ENCODE results near the gene KLK14.

Gene KLK14

DNA sequence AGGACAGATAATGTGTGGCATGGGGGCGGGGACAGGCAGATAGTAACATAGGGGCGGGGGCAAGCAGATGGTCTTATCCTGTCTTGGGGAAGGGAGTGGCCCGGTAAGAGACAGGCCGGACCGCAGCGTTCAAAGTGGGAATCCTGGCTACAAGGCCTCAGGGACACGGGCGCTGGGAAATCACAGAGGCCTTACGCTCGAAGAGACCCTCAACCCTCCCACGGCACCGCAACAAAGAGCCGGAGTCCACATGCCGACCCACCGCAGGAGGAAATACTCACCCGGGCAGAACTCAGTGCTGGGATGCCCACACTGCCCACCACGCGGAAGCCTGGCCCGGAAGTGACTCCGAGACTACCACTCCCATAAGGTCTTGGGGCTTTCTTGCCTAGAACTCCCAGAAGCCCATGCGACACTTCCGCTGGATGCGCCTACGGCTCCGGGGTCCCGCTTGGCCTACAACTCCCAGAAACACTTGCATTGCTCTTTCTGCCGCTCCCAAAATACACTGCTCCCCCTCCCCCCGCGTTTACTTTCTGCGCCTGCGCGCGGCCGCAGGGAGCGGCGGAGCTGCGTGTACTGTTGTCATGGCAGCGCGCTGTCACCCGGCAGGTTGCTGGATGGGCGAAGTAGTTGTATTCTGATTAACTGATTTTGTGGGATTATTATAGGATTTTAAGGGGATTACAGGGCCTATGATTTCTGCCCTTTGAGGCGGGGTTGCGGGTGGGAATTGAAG, 25.5 kb upstream of the KLK14 start, which contains the start of gene CTU1:
Gene CTU1, minus strand, starts transcription at position 344 of the 739 bp plus-strand sequence. CDS start 3,840 bp downstream, outside the sequence.
- DNase-seq (ENCODE audit: low spot score): peak; percentile 99

DNA sequence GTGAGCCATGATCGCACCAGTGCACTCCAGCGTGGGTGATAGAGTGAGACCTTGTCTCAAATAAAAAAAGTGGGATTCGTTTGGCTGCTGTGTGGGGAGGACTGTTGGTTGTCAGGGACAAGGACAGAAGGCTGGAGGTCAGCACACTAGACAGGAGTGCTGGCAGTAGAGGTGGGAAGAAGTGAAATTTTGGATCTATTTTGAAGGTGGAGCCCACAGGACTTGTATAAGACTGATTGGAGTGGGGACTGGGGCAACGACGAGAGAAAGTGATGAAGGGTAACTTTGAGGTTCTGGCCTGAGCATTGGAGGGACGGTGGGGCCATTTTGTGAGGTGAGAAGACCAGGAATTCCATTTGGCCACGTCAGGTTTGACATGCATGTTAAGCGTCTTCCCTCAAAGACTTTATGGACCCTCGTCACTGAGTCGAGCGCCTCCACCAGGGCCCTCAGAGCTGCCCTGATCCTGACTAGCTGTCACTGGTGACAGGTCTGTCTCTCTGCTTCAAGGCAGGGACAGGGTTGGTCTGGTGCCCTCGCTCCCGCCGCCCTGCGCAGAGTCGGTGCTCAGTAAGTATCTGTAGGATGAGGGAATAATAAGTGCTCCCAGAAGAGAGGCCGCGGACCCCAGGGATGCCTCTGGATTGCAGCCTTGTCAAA, 24.8 kb upstream of the KLK14 start:
- DNase-seq (ENCODE audit: low spot score): peak; percentile 84

DNA sequence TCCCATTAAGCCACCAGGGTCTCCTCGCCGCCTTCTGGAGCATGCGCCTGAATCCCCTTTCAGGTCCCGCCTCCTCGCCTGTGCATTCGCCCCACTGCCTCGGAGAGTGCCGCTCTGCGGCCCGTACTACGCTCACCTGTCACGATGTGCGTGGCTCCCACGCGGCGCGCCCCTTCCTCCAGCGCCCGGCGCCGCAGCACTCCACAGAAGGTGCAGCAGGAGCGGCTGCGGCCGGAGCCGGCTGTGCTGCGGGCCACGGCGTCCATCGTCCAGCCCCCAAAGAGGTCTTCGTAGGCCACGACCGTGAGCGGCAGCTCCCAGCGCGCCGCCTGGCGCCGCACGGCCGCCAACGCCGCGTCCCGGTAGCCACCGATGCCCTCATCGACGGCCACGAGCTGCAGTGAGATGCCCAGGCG, 21.2 kb upstream of the KLK14 start:
- DNase-seq (ENCODE audit: low spot score): no peak

DNA sequence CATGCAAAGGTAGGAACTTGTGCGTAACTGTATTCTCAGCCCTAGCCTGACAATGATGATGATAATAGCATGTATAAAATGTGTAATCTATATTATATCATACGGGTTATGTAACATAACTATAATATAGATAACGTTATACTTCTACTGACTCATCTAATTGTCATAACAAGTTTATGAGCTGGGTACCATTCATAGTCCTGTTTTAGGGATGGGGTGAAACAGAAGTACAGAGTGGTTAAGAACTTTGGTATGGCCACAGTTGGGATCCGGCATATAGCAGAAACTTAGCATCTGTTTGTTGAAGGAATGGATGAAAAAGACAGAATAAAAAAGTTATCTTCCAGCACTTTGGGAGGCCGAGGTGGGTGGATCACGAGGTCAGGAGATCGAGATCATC, 20.3 kb upstream of the KLK14 start:
- DNase-seq (ENCODE audit: low spot score): peak; percentile 23

DNA sequence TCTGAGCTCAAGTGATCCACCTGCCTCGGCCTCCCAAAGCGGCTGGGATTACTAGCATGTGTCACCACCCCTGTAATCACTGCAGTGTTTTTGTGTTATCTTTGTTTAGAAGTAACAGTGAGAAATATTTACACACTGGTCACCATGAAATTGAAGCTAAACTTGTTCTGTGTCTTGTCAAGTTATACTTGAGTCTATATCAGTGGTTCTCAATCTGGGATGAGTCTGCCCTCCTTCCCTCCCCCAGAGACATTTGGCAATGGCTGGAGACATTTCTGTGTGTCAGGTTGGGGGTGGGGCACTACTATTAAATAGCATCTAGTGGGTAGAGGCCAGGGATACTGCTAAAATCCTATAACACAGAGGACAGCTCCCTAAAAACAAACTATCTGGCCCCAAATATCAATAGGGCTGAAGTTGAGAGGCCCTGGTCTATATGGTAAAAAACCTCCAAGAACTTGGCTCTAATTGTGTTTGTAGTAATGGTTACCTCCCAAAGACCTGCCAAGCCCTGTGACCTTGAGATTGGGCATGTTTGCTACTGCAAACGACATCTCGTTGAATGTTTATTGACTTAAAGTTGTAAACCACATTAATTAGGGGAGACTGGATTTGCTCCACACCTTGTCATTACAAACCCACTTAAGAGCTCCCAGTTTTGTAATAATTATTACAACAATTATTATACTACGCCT, 18.6 kb upstream of the KLK14 start:
- no peak for DNase-seq (ENCODE audit: low spot score)

DNA sequence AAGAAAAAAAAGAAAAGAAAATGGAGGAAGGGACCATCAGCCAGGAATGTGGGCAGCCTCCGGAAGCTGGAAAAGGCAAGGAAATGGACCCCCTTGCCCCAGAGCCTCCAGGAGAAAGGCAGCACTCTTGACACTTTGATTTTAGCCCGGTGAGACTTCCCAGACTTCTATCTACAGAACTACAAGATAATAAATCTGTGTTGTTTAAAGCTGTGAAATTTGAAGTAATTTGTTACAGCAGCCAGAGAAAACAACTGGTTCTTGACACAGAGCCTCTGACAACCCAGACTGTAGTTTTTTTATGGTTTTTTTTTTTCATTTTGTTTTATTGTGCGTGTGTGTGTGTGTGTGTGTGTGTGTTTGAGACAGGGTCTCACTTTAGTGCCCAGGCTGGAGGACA, 17.9 kb upstream of the KLK14 start:
- DNase-seq (ENCODE audit: low spot score): no peak

DNA sequence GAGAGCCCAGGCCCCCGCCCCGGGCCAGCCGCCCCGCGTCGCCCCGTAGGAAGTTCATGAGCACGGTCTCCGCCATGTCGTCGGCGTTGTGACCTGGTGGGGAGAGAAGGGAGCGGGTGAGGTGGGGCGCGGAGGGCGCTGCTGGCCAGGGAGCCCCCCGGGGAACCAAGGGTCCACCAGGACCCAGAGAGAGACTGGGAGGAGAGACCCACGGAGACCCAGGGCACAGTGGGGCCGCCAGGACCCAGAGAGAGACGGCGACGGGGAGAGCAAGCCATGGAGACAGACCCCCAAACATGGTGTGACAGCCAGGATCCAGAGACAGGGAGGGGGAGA, 16.3 kb upstream of the KLK14 start:
- no peak for DNase-seq (ENCODE audit: low spot score)

DNA sequence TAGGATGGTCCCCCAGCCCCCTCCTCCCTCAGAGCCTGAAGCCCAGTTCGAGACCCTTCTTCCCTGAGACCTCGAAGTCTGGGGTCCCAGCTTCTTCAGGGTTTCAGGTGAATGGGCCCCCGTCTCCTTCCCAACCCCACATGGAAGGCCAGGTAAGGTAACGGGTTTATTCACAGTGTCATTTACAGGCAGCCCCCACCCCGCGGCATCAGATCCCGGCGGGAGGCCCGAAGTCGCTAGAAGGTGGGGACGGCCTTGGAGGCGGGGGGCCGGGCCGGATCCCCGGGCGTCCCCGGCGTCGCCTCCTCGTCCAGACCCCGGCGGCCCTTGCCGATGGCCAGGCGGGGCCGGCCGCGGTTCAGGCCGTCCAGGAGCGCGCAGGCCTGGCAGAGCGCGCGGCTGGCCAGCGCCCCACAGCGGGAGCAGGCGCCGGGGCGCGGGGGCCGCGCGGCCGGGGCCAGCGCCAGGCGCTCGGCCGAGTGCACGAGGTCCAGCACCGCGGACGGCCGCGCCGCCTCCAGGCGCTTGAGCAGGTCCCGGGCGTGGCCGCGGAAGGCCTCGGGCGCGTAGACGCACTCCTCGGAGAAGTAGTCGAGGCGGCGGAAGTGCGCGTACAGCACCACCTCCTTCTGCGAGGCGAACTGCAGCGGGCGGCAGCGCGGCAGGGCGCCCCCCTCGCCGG, 15.8 kb upstream of the KLK14 start:
- DNase-seq (ENCODE audit: low spot score): no peak

DNA sequence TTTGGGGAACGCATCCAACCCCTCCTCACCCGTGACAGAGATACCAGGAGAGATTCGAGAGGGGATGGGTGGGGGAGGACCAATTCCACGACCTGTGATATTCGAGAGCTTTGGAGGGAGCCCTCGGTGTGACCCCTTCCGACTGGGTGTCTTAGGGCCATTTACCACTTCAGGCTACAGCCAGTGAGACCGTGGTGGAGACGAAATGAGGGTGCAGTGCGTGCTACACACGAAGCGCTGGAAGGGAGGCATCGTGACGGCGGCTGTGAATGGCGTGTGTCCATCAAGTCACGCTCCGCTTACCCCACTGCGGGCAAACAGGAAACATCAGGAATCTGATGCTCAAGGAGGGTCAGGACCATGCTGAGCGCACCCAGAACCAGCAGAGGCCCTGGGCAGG, 15.1 kb upstream of the KLK14 start:
- DNase-seq (ENCODE audit: low spot score): no peak

DNA sequence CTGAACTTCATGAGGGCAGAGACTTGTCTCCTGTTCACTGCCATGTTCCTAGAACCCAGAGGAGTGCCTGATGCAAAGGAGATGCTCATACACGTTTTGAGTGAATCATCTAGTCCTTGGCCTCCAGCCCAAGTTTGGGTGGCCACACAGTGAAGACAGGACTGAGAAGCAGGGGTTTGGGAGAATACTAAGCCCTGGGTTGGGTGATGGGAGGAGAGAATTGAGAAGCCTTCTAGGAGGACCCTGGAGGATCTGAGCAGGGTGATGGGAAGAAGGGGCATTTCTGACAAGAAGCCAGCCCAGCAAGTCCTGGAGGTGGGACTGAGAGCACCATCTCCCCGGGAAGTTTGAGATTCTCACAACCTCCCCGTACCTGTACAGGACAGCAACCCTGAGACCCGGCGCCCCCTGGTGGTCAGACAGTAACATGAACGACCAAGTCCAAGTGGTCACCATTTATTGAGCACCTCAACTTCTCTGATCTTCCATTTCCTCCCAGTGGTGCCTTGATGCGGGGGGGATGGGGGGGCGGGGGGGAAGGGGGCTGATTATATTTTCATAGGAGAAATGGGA, 14.6 kb upstream of the KLK14 start:
- DNase-seq (ENCODE audit: low spot score): peak; percentile 60

DNA sequence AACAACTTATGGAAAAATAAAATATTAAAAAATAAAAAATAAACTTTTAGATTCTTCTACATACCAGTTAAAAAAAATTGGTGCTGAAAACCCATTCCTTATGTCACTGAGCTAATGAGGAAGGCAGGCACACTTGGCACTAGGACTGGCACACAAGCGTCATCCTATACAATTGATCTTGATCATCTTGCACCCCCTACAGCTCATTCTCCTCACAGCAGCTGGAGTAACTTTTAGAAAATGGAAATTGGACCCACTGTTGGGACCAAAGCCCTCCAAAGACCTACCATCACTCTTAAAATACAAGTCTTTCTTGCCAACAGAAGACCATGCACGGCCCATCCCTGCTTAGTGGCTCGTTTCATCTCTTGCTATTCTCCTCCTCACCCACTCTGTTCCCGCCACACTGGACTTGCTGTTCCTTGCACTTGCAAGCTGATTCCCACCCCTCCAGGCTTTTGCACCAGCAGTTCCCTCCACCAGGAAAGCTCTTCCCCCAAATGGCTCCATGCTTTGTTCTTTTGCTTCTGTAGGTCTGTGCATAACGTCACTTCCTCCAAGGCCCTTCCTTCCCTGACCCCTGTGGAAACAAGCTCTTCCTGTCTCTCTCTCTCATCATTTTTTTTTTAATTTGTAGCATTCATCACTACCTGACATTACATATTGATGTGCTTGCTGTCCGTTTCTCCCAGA, 13.9 kb upstream of the KLK14 start:
- DNase-seq (ENCODE audit: low spot score): no peak

DNA sequence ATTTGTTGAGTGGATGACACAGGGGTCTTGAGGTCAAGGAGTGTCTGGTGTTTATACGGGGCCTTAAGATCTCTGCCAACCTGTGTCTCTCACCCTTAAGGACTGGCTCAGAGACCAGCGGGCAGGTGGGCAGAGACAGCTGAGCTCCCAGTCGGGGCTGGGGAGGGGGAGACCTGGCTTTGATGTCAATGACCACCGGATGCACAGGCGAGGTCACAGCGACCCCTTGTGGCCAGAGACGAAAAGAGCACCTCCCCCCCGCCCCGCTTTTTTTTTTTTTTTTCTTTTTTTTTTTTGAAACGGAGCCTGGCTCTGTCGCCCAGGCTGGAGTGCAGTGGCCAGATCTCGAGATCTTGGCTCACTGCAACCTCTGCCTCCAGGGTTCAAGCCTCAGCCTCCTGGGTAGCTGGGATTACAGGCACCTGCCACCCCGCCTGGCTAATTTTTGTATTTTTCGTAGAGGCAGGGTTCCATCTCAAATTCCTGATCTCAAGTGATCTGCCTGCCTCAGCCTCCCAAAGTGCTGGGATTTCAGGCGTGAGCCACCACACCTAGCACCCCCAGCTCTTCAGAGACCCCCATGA, 12.1 kb upstream of the KLK14 start:
- DNase-seq (ENCODE audit: low spot score): no peak

DNA sequence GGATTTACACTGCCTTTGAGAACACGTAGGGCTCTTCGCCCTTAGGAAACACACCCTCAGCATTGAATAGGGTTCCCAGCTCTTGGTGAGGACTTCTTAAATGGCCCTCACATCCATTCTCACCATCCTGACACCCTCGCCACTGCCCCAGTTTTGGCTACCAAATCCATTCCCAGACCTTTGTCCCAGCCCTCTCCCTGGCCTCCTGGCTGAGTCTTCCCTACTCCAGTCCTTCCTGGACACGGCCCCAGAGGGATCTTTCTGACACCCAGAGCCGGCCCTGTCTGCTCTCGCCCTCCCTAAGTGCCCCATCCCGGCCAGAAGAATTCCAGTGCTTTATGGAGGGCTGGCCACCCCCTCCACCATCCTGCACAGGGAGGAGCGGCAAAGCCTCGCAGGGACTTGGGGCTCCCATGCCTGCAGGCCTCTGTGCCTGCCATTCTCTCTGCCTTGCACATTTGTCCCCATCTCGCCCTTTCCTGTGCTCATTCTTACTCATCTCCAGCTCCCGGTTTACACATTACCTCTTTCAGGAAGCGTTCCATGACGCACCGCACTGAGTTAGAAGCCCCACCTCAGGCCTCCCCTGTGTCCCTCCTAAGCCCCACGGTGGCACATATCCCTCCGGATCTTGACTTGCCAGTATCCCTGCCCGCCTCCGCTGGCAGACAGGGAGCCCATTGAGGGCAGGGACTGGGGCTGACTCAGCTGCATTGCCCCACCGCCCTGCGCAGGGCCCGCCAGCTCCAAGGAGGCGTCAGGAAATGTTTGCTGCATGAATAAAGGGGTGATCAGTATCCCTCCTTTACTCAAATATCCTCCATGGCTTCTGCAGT, 11.0 kb upstream of the KLK14 start:
- no peak for DNase-seq (ENCODE audit: low spot score)

DNA sequence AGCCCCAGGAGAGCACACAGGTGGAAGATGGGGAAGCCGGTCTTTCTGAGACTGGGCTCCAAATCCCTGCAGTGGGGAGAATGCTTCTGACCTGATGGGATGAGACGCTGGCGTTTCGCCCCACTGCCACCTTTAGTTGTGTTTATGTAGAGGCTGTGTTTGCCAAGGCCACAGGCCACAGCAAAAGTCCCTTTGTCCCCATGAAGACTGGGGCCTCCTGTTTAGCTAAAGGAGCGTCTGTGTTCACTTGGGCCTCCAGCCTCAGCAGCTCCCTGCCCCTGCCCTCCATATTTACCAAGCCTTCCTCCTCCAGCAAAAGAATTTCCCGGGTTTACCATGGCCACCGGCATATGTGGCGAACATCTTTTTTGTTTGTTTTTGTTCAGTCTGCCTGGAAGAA, 10.4 kb upstream of the KLK14 start:
- DNase-seq (ENCODE audit: low spot score): no peak

DNA sequence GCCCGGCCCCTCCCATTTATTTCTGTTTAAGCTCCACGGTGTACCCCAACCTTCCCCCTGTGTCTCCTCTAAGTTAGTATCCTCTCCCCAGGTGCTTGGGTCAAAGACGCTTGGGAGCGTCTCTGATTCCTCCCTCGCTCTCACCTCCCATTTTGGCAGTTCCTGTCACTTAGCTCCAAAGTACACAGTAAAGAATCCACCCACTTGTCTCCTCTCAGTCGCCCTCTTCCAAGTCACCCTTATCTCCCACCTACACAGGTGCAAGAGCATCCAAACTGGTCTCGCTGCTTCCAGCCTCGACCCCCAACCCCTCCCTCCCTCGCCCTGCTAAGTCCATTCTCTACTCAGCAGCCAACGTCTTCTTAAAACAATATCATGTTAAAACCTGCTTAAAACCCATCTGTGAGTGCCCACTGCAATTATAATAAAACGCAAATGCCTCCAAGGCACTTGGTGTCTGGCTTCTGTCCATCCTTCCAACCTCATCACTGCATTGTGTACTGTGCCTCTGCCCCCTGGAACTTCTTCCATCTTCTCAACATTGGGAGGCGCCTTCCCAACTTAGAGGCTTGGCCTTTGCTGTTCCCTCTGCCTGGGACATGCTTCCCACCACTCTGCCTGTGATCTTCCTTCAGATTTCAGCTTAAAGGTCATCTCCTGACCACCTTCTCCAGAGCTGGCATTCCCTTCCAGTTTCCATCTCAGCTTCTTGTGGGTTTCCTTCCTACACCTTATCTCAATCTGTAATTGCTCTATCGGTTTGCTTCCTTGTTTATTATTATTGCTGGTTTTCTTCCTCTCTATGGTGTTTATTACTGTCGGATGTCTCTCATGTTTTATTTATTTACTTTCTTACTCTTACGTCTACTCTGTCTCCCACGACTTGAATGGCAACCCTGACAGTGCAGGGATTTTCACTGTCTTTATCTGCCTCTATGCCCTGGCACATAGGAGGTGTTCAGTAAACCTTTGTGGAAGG, 9.5 kb upstream of the KLK14 start:
- DNase-seq (ENCODE audit: low spot score): no peak

DNA sequence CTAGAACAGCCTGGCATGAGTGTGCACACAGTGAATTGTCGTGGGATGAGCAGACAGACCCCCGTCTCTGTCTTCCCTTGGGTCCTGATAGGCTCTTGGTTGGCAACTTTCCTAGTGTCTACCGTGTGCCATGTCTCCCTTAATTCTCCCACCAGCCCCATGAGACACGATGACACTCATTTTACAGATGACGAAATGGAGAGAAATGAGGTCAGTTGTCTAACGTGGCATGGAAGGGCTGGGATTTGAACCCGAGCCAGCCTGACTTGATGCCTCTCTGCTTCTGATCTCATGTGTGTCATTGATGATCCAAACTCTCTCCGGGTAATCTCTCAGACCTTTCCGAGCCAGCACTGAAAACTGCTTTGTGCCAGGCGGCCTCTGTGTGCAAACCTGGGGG, 8.4 kb upstream of the KLK14 start:
- DNase-seq (ENCODE audit: low spot score): peak; percentile 21

DNA sequence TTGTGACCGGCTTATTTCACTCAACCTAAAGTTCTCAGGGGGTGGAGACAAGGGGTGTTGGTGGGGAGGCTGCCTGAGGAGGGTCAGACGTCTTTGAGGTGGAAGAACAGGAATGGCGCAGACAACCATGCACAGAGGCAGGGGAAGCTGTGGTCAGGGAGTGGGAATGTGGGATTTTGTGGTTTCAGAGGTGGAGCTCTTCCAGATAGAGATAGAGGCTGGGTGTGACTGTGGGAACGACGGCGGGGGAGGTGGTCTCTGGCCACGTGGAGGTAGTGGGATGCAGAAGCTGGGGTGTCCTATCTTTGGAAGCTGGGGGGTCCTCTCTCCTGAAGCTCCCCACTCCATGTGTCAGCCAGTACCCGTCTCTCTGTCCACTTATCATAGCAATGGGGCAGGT, 7.8 kb upstream of the KLK14 start:
- DNase-seq (ENCODE audit: low spot score): no peak

DNA sequence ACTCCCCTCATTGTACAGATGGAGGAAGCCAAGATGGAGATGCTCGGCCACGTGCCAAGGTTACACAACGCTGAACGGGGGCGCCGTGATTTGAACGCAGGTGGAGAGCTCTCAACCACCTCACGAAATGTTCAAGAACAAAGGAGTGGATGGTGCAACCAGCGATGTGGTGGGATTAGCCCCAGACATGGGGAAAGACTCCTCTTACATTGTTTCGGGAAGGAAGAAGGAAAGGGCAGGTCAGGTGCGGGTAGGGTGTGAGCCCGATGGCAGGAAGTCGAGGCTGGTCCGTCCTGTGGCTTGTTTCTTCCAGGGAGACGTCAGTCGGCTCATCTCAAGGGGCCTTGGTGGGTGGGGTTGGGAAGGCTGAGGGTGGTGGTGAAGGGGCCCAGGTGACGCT, 7.1 kb upstream of the KLK14 start:
- no peak for DNase-seq (ENCODE audit: low spot score)

DNA sequence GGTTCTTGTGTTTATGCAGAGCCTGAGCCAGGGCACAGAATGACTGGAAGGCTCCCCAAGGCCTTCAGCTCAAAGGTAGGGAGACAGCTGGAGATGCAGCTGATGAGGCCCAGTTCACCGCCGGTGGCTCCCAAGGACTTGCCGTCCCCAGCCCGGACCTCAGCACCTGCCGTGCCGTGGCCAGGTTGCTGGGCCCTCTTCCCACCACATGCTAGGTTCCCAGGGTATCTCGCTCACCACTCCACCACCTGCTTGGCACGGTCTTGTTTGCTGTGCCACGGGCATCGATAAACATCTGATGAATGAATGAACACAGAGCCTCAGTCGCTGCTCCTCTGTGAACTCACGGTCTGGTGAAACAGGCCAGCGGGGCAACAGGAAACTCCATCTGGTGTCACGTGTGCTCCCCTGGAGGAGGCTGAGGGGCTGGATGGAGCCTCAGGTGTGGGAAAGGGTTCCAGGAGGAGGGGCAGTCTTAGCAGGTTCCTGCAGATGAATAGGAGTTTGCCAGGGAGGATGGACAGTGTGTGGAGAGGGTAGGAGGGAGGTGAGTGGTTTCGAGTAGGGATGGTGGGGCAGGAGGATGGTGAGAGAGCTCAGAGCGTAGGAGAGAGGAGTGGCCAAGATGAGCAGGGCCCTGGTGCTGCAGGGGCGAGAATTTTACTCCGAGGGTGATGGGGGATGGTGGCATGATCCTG, 3.6 kb upstream of the KLK14 start:
- DNase-seq (ENCODE audit: low spot score): no peak

Data from RKO (cell line).